Brain pericyte (primary cell): ENCODE results near the gene MAML1.
A peak's percentile ranks its signal among the peaks of the same experiment; 100 is the strongest.
"Not testable (repeated sequence)": the region's sequence is repeated elsewhere in the genome, so short reads cannot be mapped to it uniquely, and the experiment has no call there.

ENCODE experiments used
- DNase-seq: peaks from one replicate; pipeline ENCODE4 v3.0.0-alpha.2; 2012; ENCODE audit warnings: low read depth, low spot score

MAML1 gene, protein sequence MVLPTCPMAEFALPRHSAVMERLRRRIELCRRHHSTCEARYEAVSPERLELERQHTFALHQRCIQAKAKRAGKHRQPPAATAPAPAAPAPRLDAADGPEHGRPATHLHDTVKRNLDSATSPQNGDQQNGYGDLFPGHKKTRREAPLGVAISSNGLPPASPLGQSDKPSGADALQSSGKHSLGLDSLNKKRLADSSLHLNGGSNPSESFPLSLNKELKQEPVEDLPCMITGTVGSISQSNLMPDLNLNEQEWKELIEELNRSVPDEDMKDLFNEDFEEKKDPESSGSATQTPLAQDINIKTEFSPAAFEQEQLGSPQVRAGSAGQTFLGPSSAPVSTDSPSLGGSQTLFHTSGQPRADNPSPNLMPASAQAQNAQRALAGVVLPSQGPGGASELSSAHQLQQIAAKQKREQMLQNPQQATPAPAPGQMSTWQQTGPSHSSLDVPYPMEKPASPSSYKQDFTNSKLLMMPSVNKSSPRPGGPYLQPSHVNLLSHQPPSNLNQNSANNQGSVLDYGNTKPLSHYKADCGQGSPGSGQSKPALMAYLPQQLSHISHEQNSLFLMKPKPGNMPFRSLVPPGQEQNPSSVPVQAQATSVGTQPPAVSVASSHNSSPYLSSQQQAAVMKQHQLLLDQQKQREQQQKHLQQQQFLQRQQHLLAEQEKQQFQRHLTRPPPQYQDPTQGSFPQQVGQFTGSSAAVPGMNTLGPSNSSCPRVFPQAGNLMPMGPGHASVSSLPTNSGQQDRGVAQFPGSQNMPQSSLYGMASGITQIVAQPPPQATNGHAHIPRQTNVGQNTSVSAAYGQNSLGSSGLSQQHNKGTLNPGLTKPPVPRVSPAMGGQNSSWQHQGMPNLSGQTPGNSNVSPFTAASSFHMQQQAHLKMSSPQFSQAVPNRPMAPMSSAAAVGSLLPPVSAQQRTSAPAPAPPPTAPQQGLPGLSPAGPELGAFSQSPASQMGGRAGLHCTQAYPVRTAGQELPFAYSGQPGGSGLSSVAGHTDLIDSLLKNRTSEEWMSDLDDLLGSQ

GRCh38 chr5:179732412-179732917 lies at the start of gene MAML1:
TSS of gene MAML1 (plus strand) at chr5:179732822. CDS start at chr5:179733113, 291 bp downstream.
- peak; percentile 99 for DNase-seq

GRCh38 chr5:179689212-179689611 lies 43.4 kb upstream of the MAML1 start:
- not testable (repeated sequence) for DNase-seq

- DNase-seq: no peak
Observed at GRCh38 chr5:179694561-179694960, 38.1 kb upstream of the MAML1 start.

DNA sequence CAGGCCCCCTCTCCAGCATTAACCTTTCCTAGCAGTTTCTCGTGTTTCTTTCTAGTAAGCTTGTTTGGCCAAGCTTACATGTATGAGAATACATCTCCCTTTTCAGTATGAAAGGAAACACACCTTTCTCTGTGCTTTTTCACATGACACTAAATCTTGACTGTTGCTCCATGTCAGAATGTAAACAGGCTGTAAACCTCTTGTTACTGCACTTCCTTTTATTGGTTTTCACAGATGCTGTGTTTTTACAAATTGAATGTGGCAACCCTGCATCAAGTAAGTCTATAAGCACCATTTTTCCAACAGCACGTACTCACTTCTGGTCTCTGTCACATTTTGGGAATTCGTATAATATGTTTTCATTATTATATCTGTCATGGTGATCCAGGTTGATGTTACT lies 36.0 kb upstream of the MAML1 start:
- no peak for DNase-seq

DNA sequence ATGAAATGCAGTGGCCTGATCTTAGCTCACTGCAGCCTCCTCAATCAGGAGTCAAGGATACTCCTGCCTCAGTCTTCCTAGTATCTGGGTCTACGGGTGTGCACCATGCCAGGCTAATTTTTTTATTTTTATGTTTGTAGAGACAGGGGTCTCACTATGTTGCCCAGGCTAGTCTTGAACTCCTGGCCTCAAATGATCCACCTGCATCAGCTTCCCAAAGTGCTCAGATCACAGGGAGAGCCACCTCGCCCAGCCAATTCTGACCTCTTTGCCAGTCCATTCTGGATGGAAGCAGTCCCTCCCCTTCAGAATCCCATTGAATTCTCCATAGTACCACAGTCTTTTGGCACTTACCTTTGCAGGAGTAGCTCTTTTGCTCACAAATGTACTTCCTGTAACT lies 35.5 kb upstream of the MAML1 start:
- DNase-seq: no peak

- DNase-seq: not testable (repeated sequence)
Observed at GRCh38 chr5:179697543-179697942, 35.1 kb upstream of the MAML1 start.

- DNase-seq: peak; percentile 99
Observed at GRCh38 chr5:179697993-179698934, 34.4 kb upstream of the MAML1 start.

DNA sequence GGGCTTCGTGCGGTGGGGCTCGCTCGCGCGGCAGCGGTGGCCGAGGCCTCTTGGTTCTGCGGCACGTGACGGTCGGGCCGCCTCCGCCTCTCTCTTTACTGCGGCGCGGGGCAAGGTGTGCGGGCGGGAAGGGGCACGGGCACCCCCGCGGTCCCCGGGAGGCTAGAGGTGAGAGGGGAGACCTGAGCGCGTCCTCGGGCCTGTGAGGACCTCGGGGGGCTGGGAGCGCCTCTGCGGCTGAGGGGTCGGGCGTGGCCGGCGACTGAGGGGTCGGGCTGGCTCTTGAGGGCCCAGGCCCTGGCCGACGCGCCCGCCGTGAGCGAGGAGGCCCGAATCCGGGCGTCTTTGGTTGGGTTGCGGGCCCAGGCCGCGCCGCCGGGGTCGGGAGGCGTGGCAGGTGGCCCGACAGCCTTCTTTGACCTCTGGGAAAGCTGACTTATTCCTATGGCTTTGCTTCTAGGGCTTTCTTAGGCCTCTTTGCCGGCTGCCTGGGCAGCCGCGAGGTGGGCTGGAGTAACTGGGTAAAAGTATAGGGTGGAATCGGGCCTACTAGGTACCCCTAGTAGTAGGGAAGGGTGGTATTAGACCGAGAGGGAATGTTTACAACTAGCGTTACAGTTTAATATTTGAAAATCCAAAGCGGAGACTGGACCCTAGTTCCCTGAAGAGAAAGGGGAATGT lies 33.5 kb upstream of the MAML1 start, which contains the start of gene CANX:
Gene CANX, plus strand, starts transcription at position 33 of the 681 bp plus-strand sequence. CDS start 6,715 bp downstream, outside the sequence.
- DNase-seq: no peak

DNA sequence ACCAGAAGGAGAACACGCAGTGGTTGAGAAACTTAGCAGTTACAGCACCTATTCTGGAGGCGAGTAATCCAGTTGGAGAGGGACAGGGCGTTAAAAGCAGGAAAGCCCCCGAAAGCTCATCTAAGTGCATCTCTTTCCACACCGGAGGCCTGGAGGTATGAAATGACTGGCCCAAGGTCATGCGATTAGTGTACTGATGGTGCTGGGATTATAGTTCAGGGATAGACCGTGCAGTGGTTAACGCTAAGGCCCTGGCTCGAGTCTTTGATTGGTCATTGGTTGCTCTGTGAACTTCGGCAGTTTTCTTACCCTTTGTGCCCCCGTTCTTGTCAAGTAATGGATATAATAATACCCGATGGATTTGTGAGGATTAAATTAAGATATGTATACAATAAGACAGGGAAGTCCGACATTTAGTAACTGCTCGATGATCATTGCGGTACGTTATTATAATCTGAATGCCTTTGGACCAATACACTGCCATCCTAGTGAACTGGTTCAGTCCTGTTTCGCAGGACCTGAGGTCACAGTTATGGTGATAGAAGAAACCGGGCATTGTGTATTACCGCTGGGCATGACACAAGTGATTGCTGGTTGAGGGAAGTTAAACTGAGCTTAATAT lies 32.9 kb upstream of the MAML1 start:
- DNase-seq: no peak

- DNase-seq: no peak
Observed at GRCh38 chr5:179700401-179700918, 32.2 kb upstream of the MAML1 start.

DNA sequence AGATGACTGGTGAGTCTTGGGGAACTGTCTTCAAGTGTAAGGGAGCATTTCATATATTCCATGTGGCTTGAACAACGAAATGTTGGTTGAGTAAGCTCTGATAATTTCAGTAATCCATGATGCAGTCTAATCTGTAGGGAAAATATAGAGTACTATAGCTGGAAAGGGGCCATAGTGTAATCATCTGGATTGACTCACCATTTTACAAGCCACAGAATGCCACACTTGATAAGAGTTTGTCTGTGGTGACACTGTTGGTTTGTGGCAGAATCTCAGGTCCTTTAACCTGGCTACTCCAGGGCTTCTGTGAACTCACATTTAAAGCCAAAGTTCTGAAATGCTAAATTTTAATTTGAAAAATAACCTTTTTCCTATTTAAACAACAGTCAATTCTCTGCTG lies 16.3 kb upstream of the MAML1 start:
- no peak for DNase-seq

DNA sequence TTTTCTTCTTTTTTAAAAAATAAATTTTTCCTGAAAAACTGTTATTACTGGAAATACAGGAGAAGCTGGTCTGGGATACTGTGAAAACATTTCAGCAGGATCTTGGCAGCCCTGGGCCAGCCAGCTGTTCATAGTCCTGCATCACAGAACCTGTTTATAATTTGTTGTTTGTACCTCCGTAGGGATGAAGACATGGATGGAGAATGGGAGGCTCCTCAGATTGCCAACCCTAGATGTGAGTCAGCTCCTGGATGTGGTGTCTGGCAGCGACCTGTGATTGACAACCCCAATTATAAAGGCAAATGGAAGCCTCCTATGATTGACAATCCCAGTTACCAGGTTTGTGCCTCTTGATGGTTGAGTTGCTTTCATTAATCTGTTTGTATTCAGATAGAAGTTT lies 12.4 kb upstream of the MAML1 start:
- no peak for DNase-seq

DNA sequence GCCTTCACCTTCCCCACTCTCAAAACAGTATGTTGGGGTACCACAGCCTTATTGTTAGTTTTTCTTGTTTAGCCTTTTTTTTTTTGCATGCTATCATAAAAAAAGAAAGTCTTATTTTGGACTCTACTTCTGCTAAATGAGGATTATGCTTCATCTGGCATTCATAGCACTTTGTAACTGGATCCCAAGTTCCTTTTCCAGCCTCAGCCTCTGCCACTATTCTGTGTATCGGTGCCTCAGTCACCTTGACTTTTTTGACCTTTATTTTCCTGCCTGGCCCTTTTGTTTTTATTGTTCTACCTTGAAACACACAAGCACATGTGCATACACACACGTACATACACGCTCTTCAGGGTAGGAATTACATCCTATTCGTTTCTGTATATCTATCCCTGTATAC lies 8.5 kb upstream of the MAML1 start:
- DNase-seq: no peak

DNA sequence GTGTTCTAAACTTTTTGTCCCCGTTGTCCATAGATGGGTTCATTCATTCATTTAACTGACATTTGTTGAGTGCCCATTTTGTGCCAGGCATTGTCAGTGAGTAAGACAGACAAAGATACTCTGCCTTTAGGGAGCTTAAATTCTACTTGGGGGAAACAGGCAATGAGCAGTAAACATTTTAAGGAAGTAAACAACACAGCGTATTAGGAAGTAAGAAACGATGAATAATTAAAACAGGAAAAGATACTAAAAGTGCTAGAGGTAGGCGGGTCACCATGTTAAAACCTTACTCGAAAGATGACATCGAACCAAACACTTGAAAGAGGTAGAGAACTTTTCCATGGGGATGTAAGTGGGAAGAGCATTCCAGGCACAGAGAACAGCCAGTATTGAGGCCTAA lies 5.5 kb upstream of the MAML1 start:
- DNase-seq: no peak

GRCh38 chr5:179729303-179729702 lies 3.3 kb upstream of the MAML1 start:
- no peak for DNase-seq

DNA sequence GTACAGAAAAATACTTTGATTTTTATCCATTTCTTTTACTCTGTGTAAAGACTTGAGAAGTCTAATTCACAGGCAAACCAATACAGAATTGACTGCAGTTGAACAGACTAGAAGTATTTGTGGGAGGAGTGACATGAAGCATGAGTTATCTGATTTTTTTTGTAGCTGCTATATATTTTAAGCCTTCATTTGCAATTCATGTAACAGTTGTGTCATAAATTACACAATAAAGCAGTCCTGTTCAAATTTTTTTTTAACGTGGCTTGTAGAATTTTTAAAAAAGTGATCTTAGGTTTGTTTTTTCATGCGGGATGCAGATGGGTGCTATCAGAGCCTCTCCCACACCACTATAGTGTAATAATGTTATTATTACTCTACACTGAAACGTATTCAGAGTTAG lies 2.9 kb upstream of the MAML1 start:
- DNase-seq: no peak

DNA sequence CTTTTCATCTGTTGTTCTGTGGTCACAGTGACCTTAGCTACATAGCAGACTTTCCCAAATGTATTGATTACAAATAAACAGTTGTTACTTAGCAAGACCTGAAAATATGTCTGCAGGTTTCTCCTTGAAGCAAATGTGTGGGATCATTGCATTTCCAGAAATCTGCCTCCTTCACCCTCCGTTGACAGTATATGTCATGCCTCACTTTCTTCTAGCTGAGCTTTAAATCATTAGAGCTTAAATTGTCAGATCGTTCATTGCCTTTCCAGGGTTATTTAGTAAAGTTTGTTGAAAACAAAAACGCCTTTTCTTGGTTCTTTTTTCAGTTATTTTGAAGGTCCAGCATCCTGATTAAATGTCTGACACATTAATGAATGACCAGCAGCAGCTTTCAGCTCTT lies 2.3 kb upstream of the MAML1 start:
- no peak for DNase-seq

GRCh38 chr5:179730852-179731251 lies 1.8 kb upstream of the MAML1 start:
- no peak for DNase-seq

DNA sequence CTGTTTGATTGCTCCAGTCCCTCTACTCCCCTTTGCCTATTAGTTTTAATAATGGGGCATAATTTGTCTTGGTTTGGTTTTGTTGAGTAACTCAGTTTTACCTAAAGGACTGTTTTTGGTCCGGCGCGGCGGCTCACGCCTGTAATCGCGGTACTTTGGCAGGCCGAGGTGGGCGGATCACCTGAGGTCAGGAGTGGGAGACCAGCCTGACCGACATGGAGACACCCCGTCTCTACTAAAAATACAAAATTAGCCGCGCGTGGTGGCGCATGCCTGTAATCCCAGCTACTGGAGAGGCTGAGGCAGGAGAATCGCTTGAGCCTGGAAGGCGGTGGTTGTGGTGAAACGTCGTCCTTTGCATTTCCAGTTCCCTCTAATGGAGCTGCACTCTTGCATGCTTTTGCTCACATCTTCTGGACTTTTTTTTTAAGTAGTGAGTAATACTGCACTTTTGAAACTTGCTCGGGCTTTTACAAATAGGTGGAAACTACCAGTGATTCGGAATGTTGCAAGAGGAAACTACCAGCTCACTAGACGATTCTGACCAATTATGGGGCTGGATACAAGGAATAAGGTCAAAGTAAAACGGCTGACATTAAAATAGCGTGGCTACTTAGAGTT lies 721 bp upstream of the MAML1 start:
- no peak for DNase-seq
